Immature natural killer cell (primary cell): ENCODE results near the gene CMTM2. TPM values are rescaled to one million over a fixed set of nuclear protein-coding genes. Genes with fewer than 3 reads are reported as not detected.
"Not testable (repeated sequence)": the region's sequence is repeated elsewhere in the genome, so short reads cannot be mapped to it uniquely, and the experiment has no call there.

Experiments
- DNase-seq, 3 donors: peaks; one replicate each; pipeline ENCODE4 v3.0.0; 2022; ENCODE audit warnings: mixed read lengths in 1 of 3
- H3K27ac Mint-ChIP-seq, 6 donors: one replicate each; pipeline ENCODE4 v1.8.0; 2020; ENCODE audit warnings: mixed read lengths in 6 of 6, mild to moderate bottlenecking in 5 of 6, inconsistent platforms in 4 of 6, moderate library complexity in 3 of 6
- H3K27me3 Mint-ChIP-seq, 3 donors: one replicate each; pipeline ENCODE4 v1.8.0; 2020 to 2021; ENCODE audit warnings: low read depth in 3 of 3, mild to moderate bottlenecking in 3 of 3, mixed read lengths in 3 of 3, moderate library complexity in 3 of 3, inconsistent platforms in 1 of 3
- H3K36me3 Mint-ChIP-seq, 3 donors: one replicate each; pipeline ENCODE4 v1.8.0; 2020; ENCODE audit warnings: mixed read lengths in 3 of 3, inconsistent platforms in 2 of 3, mild to moderate bottlenecking in 2 of 3
- H3K4me1 Mint-ChIP-seq, 2 donors: one replicate each; pipeline ENCODE4 v1.8.0; 2020; ENCODE audit warnings: inconsistent platforms in 2 of 2, mild to moderate bottlenecking in 2 of 2, mixed read lengths in 2 of 2, moderate library complexity in 1 of 2
- H3K4me3 Mint-ChIP-seq, 5 donors: one replicate each; pipeline ENCODE4 v1.8.0; 2020; ENCODE audit warnings: mild to moderate bottlenecking in 5 of 5, mixed read lengths in 5 of 5, inconsistent platforms in 3 of 5, moderate library complexity in 3 of 5
- H3K9me3 Mint-ChIP-seq, 6 donors: one replicate each; pipeline ENCODE4 v1.8.0; 2020; ENCODE audit warnings: mild to moderate bottlenecking in 6 of 6, mixed read lengths in 6 of 6, inconsistent platforms in 4 of 6, moderate library complexity in 3 of 6
- polyA plus RNA-seq, 3 donors: library from polyadenylated mRNA; unstranded; fragments of 300-500 nt; fragmentation: Illumina TruSeq; gene quantifications; one replicate each; pipeline ENCODE4 v1.2.3, GENCODE V29; 2021

CMTM2 gene
- polyA plus RNA-seq, 3 donors from 2014 or later, result 0.85 TPM; not detected in 2

DNA sequence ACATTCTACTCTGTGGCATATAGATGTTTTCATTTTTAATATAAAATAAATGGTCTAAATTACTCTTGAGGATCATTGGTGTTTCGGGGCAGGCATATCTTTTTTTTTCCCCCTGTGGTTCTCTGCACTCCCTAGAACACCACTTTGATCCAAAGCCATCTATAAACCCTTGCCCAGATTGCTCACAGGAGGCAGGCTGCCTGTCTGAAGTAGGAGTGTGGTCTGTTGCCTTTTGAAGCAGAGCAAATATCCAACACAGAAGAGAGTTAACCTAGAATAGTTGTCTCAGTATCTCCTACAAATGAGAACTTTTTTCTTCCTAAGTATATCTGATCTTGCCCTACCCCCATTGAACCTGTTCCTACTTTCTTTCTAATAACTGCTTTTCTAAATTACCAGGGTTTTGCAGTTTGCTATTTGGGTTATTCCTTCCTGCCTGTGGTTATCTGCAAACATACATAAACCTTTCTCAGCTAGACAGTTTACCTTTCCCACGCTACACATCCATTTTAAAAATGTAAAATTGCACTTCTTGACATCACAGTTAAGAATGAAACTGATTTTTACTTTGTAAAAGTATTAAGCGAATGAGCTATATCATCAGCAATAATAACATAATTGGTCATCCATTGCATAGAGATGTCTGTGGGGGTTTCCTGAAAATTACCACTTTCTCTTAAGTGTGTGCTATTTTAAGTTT lies 17.7 kb upstream of the CMTM2 start:
- no peaks in the 10 kb centered on the region for H3K9me3 Mint-ChIP-seq
- peak overlapping the region; percentile 52 to 84 (median 72) for H3K4me3 Mint-ChIP-seq
- peak overlapping the region; percentile 69 to 95 (median 94) for H3K27ac Mint-ChIP-seq
- H3K27me3 Mint-ChIP-seq, result no peaks in the 10 kb centered on the region
- H3K36me3 Mint-ChIP-seq, result peaks cover 17 to 42% (median 31%) of the 10 kb centered on the region in 3 donors
- no peak for DNase-seq
- peaks cover 73 to 88% of the 10 kb centered on the region in 2 donors for H3K4me1 Mint-ChIP-seq

DNA sequence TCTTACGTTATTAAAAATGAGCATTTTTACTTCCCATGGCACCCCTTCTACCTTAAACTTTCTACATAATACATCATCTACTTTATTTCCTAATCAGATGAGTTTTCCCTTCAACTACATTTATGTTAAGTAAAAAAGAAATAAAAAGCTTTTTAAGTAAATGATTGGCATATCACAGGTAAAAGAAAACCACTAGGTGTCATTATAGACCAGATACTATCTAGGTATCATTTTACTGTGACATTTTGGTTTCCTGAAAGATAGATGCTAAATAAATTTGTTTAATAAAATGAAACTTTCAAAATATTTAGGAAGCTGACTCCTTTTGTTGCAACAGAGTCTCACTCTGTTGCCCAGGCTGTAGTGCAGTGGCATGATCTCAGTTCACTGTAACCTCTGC lies 16.9 kb upstream of the CMTM2 start:
- H3K4me1 Mint-ChIP-seq, result peaks cover 72 to 85% of the 10 kb centered on the region in 2 donors
- H3K4me3 Mint-ChIP-seq, result peak overlapping the region; percentile 52 to 84 (median 66)

DNA sequence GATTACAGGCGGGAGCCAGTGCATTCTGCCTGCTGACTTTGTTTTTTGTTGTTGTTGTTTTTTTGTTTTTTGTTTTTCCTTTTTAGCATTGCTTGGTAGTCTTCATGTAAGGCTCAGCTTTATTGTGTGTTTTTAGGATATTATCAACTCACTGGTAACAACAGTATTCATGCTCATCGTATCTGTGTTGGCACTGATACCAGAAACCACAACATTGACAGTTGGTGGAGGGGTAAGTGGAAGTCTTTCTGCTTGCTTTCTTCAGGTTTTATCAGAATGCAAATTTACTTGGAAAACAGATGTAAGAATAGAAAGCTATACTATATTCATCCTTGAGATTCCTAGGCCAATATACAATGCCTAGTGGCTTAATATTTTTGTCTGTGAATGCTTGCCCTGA lies 16.3 kb upstream of the CMTM2 start:
- Mint-ChIP-seq H3K4me3 (peak overlapping the region; percentile 52 to 84 (median 66)), H3K9me3 (no peaks in the 10 kb centered on the region), H3K27me3 (no peaks in the 10 kb centered on the region), H3K36me3 (peaks cover 26 to 52% (median 37%) of the 10 kb centered on the region in 3 donors), H3K27ac (peak overlapping the region; percentile 69 to 95 (median 93)), H3K4me1 (peaks cover 68 to 85% of the 10 kb centered on the region in 2 donors)
- no peak for DNase-seq

More for the DNA sequence above, 16.9 kb upstream of the CMTM2 start:
- no peak for DNase-seq
- Mint-ChIP-seq H3K27ac (peak overlapping the region; percentile 69 to 95 (median 93)), H3K27me3 (no peaks in the 10 kb centered on the region), H3K9me3 (no peaks in the 10 kb centered on the region), H3K36me3 (peaks cover 22 to 49% (median 34%) of the 10 kb centered on the region in 3 donors)

DNA sequence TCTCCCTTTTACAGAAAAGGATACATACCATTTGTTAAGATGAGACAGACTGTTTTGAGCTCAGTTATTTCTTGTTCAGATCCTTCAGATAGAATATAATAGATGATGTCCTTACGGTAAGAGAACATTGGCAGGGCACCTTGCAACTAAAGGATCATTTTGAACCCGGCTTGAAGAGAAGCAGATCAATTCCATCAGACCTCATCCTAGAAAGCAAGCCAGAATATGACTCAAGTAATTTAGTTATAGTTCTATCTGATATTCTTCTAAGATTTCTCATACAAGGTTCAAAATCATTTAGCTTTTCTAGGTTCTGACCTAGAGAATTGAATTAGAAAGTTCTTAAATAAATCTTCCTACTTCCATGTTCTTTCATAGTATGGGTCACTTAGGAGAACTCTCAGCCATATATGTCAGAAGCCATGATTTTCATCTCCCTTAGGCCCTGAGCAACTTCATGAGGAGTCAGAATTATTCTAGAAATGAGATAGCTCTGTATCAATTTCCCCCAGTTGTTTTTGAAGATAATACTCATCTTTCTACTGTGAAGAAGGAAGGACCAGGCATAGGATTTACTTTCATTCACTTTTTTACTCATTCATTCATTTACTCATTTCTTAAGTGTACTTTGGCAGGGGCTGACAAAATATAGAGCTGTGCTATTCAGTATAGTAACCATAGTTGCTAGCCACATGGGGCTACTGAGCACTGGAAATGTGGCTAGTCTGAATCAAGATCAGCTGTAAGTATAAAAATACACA lies 15.5 kb upstream of the CMTM2 start:
- Mint-ChIP-seq H3K36me3 (peaks cover 26 to 47% (median 33%) of the 10 kb centered on the region in 3 donors), H3K4me1 (peaks cover 60 to 79% of the 10 kb centered on the region in 2 donors), H3K9me3 (no peaks in the 10 kb centered on the region), H3K4me3 (peak overlapping the region in 2 of 5 donors; percentile 66 to 84), H3K27me3 (no peaks in the 10 kb centered on the region), H3K27ac (peak overlapping the region; percentile 69 to 95 (median 93))
- DNase-seq, result no peak

DNA sequence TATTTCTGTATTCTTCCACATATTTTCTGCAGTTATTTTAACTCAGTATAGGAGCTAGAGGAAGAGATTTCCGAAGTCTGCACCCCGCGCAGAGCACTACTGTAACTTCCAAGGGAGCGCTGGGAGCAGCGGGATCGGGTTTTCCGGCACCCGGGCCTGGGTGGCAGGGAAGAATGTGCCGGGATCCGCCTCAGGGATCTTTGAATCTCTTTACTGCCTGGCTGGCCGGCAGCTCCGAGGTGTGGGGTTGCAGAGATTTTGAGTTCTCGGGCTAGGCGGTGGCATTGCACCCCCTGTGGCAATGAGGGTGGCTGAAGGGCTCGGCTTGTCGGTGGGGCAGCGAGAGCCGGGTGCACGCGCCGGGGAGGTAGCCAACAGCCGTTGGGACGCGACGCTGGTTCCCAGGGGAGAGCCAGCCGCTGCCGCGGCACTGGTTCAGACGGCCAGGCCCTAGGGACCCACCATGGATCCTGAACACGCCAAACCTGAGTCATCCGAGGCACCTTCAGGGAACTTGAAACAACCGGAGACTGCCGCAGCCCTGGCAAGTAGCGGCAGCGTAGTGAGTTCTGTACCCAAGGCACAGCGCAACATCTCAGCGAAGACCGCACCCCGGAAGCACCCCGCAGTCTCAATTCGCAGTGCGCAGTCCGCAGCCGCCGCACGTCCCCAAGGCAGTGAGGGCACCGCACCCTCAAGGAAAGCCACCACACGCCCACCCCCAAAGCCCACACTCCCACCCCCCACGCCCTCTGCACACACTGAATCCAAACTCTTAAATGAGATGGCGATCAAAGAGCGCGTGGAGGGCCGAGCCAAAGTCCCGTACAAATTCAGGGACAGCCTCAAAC lies 13.0 kb upstream of the CMTM2 start, which contains the start of gene CMTM1:
Gene CMTM1 (plus strand): TSS at position 389 of the 851 bp plus-strand sequence. CDS start 75 bp downstream, at position 464.
- Mint-ChIP-seq H3K9me3 (no peaks in the 10 kb centered on the region), H3K4me3 (no peak within 1 kb of the TSS), H3K27me3 (no peaks in the 10 kb centered on the region), H3K4me1 (peaks cover 43 to 79% of the 10 kb centered on the region in 2 donors), H3K27ac (peak within 1 kb of the TSS in 5 of 6 donors; percentile 38 to 80 (median 60)), H3K36me3 (peaks cover 25 to 33% (median 26%) of the 10 kb centered on the region in 3 donors)
- DNase-seq, result no peak

DNA sequence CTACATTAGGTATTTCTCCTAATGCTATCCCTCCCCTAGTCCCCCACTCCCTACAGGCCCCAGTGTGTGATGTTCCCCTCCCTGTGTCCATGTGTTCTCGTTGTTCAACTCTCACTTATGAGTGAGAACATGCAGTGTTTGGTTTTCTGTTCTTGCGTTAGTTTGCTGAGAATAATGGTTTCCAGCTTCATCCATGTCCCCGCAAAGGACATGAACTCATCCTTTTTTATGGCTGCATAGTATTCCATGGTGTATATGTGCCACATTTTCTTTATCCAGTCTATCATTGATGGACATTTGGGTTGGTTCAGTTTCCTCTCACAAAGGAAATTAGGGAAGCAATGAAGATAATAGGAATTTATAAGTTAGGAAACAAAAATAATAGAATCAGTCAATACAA lies 12.0 kb upstream of the CMTM2 start:
- not testable (repeated sequence) for H3K4me3 Mint-ChIP-seq, H3K27me3 Mint-ChIP-seq, H3K9me3 Mint-ChIP-seq, DNase-seq
- peaks cover 25 to 33% (median 26%) of the 10 kb centered on the region in 3 donors for H3K36me3 Mint-ChIP-seq
- H3K27ac Mint-ChIP-seq, result peak overlapping the region in 1 of 6 donors; percentile 38
- peaks cover 36 to 79% of the 10 kb centered on the region in 2 donors for H3K4me1 Mint-ChIP-seq

DNA sequence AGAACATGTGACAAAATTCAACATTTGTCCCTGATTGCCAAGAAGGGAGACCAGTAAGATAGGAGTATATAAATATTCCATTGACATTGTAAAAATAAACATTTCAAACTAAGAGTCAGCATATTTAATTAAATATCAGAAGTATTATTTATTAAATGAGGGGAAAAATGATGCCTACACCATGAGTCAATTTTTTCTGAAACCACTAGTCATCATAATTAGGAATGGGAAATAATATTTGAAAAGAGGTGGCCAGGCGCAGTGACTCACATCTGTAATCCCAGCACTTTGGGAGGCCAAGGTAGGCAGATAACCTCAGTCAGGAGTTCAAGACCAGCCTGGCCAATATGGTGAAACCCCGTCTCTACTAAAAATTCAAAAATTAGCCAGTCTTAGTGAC lies 10.9 kb upstream of the CMTM2 start:
- Mint-ChIP-seq H3K4me1 (peaks cover 34 to 79% of the 10 kb centered on the region in 2 donors), H3K36me3 (peaks cover 25 to 33% (median 26%) of the 10 kb centered on the region in 3 donors), H3K4me3 (no peak overlapping the region), H3K27me3 (no peaks in the 10 kb centered on the region), H3K9me3 (no peaks in the 10 kb centered on the region), H3K27ac (peak overlapping the region in 1 of 6 donors; percentile 24)
- DNase-seq, result no peak

DNA sequence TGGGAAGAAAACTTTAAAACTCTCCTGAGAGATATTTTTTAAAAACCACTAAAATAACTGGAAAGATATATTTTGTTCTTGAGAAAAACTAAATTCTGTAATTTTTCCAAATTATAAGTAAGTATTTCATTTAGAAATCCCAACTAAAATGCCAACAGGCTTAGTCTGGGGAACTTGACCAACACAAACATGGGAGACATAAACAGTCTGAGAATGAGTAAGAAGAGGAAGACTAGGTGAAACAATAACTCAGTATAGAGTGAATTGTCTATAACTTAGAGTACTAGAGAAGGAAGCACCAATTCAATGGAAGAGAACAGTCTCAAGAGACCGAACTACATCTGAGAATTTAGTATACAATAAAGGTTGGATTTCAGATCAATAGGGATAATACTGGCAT lies 10.1 kb upstream of the CMTM2 start:
- H3K36me3 Mint-ChIP-seq, result peaks cover 22 to 30% (median 22%) of the 10 kb centered on the region in 3 donors
- no peaks in the 10 kb centered on the region for H3K27me3 Mint-ChIP-seq

DNA sequence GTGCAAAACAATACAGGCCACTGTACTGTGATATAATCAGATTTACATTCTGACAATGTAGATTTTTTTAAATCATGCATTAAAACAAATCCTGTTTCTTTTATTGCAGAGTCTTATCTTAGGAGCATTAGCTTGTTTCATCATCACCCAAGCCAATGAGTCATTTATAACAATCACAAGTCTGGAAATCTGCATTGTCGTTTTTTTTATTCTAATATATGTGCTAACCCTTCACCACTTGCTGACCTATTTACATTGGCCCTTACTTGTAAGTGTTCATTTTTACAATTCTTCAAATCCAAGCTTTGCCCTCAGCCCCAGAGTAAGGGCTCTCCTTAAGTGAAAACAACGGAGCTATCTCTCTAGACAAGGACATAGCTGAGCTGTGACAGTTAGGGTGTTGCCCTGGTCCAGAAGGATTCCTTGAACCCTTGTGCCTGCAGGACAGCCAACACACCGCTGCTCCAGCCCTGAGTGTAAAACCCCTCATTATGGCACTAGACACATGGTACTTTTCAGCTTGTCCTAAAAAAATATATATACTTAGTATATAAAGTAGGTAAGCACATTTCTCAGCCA lies 9.3 kb upstream of the CMTM2 start:
- no peak for DNase-seq
- Mint-ChIP-seq H3K27ac (peak overlapping the region in 4 of 6 donors; percentile 25 to 77 (median 41)), H3K36me3 (peaks cover 19 to 27% (median 19%) of the 10 kb centered on the region in 3 donors)

More for the DNA sequence above, 10.1 kb upstream of the CMTM2 start:
- Mint-ChIP-seq H3K4me3 (no peak overlapping the region), H3K9me3 (no peaks in the 10 kb centered on the region), H3K4me1 (peaks cover 28 to 74% of the 10 kb centered on the region in 2 donors), H3K27ac (peak overlapping the region in 4 of 6 donors; percentile 10 to 74 (median 18))
- no peak for DNase-seq

DNA sequence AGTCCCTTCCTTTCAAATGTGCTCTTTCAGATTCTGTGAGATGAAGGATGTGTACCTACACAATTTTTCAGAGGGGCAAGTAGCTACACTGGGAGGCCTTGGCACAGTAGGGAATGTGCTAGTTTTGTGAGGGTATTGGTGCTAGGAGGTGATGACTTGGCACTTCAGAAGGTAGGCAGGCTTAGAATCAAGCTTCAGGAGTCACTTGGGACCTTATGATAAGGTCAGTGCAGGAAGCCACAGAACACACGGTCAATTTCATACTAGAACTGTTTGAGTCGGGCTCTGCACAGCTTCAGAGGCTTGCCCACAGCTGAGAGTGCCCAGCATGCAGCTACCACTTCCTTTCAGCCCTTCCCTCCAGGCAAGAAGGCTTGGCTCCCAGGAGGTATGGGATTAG lies 6.9 kb upstream of the CMTM2 start:
- Mint-ChIP-seq H3K36me3 (peaks cover 6 to 10% (median 7%) of the 10 kb centered on the region in 3 donors), H3K27ac (peak overlapping the region in 5 of 6 donors; percentile 17 to 87 (median 46)), H3K9me3 (no peaks in the 10 kb centered on the region), H3K27me3 (peaks cover 0 to 6% (median 2%) of the 10 kb centered on the region in 3 donors), H3K4me3 (peak overlapping the region in 1 of 5 donors; percentile 17), H3K4me1 (peaks cover 21 to 61% of the 10 kb centered on the region in 2 donors)
- no peak for DNase-seq

More for the DNA sequence above, 9.3 kb upstream of the CMTM2 start:
- Mint-ChIP-seq H3K9me3 (no peaks in the 10 kb centered on the region), H3K27me3 (peaks cover 0 to 4% (median 0%) of the 10 kb centered on the region in 3 donors), H3K4me1 (peaks cover 28 to 72% of the 10 kb centered on the region in 2 donors), H3K4me3 (no peak overlapping the region)

DNA sequence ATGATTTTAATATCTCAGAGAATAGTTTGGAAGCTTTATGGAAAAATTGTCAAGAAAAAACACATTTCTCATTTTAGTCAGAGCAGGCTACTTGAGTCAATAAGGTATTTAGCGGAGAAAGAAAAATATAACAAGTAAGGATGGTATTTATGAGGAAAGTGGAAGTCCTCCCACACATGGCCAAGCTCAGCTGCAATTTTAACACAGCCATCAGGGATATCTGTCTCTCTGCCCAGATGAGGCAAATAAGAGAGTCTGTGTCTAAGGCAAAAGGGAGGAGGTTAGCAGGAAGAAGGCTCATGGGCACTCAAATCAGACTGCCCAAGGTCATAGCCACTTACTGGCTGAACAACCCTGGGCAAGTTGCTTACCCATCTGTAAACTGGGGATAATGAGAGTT lies 5.2 kb upstream of the CMTM2 start:
- no peak overlapping the region for H3K4me3 Mint-ChIP-seq
- no peak for DNase-seq
- no peaks in the 10 kb centered on the region for H3K9me3 Mint-ChIP-seq
- H3K27me3 Mint-ChIP-seq, result peaks cover 5 to 10% (median 9%) of the 10 kb centered on the region in 3 donors
- peaks cover 32 to 58% of the 10 kb centered on the region in 2 donors for H3K4me1 Mint-ChIP-seq
- H3K36me3 Mint-ChIP-seq, result peaks cover 0 to 10% (median 5%) of the 10 kb centered on the region in 3 donors
- H3K27ac Mint-ChIP-seq, result peak overlapping the region in 3 of 6 donors; percentile 63 to 81 (median 79)

DNA sequence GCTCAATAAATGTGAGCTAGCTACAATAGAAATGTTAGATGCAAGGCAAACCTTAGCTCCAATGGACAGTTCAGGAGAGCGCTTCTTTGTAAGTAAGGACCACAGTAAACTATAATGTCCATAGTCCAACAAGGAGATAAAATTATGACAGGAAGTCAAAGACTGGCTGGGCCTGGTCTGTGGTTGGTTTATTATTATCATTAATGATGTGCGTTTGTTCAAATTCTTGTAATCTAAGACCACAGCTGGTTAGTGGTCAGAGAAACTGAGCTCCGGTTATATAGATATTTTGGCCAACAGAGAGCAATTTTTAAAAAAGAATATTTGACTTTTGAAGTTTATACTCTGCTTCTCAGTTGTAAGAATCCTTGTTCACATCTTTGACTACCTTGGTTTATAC lies 4.7 kb upstream of the CMTM2 start:
- H3K27me3 Mint-ChIP-seq, result peaks cover 8 to 13% (median 9%) of the 10 kb centered on the region in 3 donors
- no peak overlapping the region for H3K4me3 Mint-ChIP-seq
- no peak for DNase-seq
- H3K36me3 Mint-ChIP-seq, result peaks cover 0 to 10% (median 5%) of the 10 kb centered on the region in 3 donors
- no peaks in the 10 kb centered on the region for H3K9me3 Mint-ChIP-seq
- peaks cover 31 to 53% of the 10 kb centered on the region in 2 donors for H3K4me1 Mint-ChIP-seq
- peak overlapping the region in 3 of 6 donors; percentile 15 to 63 (median 28) for H3K27ac Mint-ChIP-seq
